ENCODE measurements around the gene RASSF4. TPM values are rescaled to one million over a fixed set of nuclear protein-coding genes. Genes with fewer than 3 reads are reported as not detected.

Gene RASSF4
- total and polyA plus RNA-seq, 9 of the 15 experiments (the other 6 are each of a cell fraction or from before 2014, with no cell fraction given) = 0.01 to 0.62 (median 0.11) TPM; not detected in 3

- no peak for TF ChIP-seq CCAR2 (IDR thresholded peaks at IDR 0.05; ENCODE audit: low read depth, low read length)
- TF ChIP-seq, protein P1, sequence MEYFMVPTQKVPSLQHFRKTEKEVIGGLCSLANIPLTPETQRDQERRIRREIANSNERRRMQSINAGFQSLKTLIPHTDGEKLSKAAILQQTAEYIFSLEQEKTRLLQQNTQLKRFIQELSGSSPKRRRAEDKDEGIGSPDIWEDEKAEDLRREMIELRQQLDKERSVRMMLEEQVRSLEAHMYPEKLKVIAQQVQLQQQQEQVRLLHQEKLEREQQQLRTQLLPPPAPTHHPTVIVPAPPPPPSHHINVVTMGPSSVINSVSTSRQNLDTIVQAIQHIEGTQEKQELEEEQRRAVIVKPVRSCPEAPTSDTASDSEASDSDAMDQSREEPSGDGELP (CRISPR knock-in tag; IDR thresholded peaks at IDR 0.05; ENCODE audit: borderline replicate concordance) = 0 out of 2 replicates have a peak, but pooled peaks have one; percentile 12
- TF ChIP-seq ZNF77 (CRISPR knock-in tag; IDR thresholded peaks at IDR 0.05) = no peak
- TF ChIP-seq SMAD3 (CRISPR knock-in tag; conservative IDR thresholded peaks at IDR 0.05) = no peak
- no peak for TF ChIP-seq ARNT (IDR thresholded peaks at IDR 0.05)
- TF ChIP-seq POLR2G (IDR thresholded peaks at IDR 0.05; ENCODE audit: low read depth, low read length) = peak; percentile 86
- TF ChIP-seq ZNF592 (IDR thresholded peaks at IDR 0.05) = 0 out of 2 replicates have a peak, but pooled peaks have one; percentile 61
- no peak for TF ChIP-seq EP300 (IDR thresholded peaks at IDR 0.05; ENCODE audit: low read length)
- no peak for TF ChIP-seq MIER1 (IDR thresholded peaks at IDR 0.05; ENCODE audit: low read depth)
- no peak for TF ChIP-seq KAT8 (IDR thresholded peaks at IDR 0.05; ENCODE audit: low read depth)
- no peak for TF ChIP-seq JUN (IDR thresholded peaks at IDR 0.05; ENCODE audit: borderline replicate concordance, low read depth, low read length)
- TF ChIP-seq JUN (CRISPR knock-in tag; IDR thresholded peaks at IDR 0.05; ENCODE audit: borderline replicate concordance) = no peak
- TF ChIP-seq RBM14 (IDR thresholded peaks at IDR 0.05; ENCODE audit: borderline replicate concordance, insufficient read depth, low read depth, low read length) = no peak
- TF ChIP-seq HNRNPK (IDR thresholded peaks at IDR 0.05; ENCODE audit: low read depth, low read length, poor library complexity, severe bottlenecking) = no peak
- peak; percentile 37 for TF ChIP-seq KDM5B (IDR thresholded peaks at IDR 0.05; ENCODE audit: insufficient replicate concordance, low read depth, low read length)
- no peak for TF ChIP-seq CBFA2T3 (IDR thresholded peaks at IDR 0.05)
- TF ChIP-seq, protein P2, sequence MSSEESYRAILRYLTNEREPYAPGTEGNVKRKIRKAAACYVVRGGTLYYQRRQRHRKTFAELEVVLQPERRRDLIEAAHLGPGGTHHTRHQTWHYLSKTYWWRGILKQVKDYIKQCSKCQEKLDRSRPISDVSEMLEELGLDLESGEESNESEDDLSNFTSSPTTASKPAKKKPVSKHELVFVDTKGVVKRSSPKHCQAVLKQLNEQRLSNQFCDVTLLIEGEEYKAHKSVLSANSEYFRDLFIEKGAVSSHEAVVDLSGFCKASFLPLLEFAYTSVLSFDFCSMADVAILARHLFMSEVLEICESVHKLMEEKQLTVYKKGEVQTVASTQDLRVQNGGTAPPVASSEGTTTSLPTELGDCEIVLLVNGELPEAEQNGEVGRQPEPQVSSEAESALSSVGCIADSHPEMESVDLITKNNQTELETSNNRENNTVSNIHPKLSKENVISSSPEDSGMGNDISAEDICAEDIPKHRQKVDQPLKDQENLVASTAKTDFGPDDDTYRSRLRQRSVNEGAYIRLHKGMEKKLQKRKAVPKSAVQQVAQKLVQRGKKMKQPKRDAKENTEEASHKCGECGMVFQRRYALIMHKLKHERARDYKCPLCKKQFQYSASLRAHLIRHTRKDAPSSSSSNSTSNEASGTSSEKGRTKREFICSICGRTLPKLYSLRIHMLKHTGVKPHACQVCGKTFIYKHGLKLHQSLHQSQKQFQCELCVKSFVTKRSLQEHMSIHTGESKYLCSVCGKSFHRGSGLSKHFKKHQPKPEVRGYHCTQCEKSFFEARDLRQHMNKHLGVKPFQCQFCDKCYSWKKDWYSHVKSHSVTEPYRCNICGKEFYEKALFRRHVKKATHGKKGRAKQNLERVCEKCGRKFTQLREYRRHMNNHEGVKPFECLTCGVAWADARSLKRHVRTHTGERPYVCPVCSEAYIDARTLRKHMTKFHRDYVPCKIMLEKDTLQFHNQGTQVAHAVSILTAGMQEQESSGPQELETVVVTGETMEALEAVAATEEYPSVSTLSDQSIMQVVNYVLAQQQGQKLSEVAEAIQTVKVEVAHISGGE (CRISPR knock-in tag; IDR thresholded peaks at IDR 0.05) = 0 out of 6 replicates have a peak, but pooled peaks of 1 of the 3 experiments have one; percentile 46
- no peak for TF ChIP-seq CSDE1 (IDR thresholded peaks at IDR 0.05)
Measured at GRCh38 chr10:44974628-44975430, 15.2 kb downstream of the RASSF4 start (continued).
